Fibroblast of lung (primary cell): Measurements from ENCODE around the gene SMIM24. TPM values are rescaled to one million over a fixed set of nuclear protein-coding genes. Genes with fewer than 3 reads are reported as not detected.

Experiments used
- DNase-seq, 2 donors: peaks; one replicate each; pipeline versions ENCODE4 v3.0.0 to v3.0.0-alpha.2; 2010; ENCODE audit warnings: low read depth in 2 of 2
- H2AFZ ChIP-seq: 2 replicates; pipeline ENCODE4 v1.5.1; 2012; ENCODE audit warnings: low read length, control low read depth, inconsistent platforms
- H3K27ac ChIP-seq: 2 replicates; pipeline ENCODE4 v1.5.1; 2011; ENCODE audit warnings: low read length, control low read depth; ENCODE audit not compliant: insufficient read depth
- H3K27me3 ChIP-seq: 2 replicates; pipeline ENCODE4 v1.5.1; 2011; ENCODE audit warnings: mild to moderate bottlenecking, low read length; ENCODE audit not compliant: control insufficient read depth, insufficient read depth
- H3K36me3 ChIP-seq: 2 replicates; pipeline ENCODE4 v1.5.1; 2011; ENCODE audit warnings: low read length; ENCODE audit not compliant: control insufficient read depth, insufficient read depth
- H3K4me1 ChIP-seq: 2 replicates; pipeline ENCODE4 v1.5.1; 2011; ENCODE audit warnings: low read length; ENCODE audit not compliant: control insufficient read depth, insufficient read depth; ENCODE audit errors: extremely low read depth
- H3K4me2 ChIP-seq: 2 replicates; pipeline ENCODE4 v1.5.1; 2011; ENCODE audit warnings: low read length, control low read depth; ENCODE audit not compliant: insufficient read depth; ENCODE audit errors: extremely low read depth
- H3K4me3 ChIP-seq, 4 experiments: fragments of 200-600 bp in 1 of 4; sonication (generic) in 1 of 4; replicated peaks in 1 of 4; 2 replicates each; pipeline ENCODE4 v1.5.1; 2011 to 2016; ENCODE audit warnings: low read length in 4 of 4, low read depth in 3 of 4, mild to moderate bottlenecking in 3 of 4, control low read depth in 2 of 4, inconsistent platforms in 1 of 4, mixed read lengths in 1 of 4; ENCODE audit not compliant: insufficient read depth in 1 of 4; ENCODE audit errors: control extremely low read depth in 1 of 4
- H3K79me2 ChIP-seq: 2 replicates; pipeline ENCODE4 v1.5.1; 2012; ENCODE audit warnings: mild to moderate bottlenecking, low read length, inconsistent platforms; ENCODE audit not compliant: control insufficient read depth, insufficient read depth
- H3K9ac ChIP-seq: 2 replicates; pipeline ENCODE4 v1.5.1; 2011; ENCODE audit warnings: mild to moderate bottlenecking, low read length, control low read depth; ENCODE audit not compliant: insufficient read depth
- H3K9me3 ChIP-seq: 2 replicates; pipeline ENCODE4 v1.5.1; 2012; ENCODE audit warnings: low read depth, low read length; ENCODE audit not compliant: control insufficient read depth, insufficient read depth
- H4K20me1 ChIP-seq: 2 replicates; pipeline ENCODE4 v1.5.1; 2011; ENCODE audit warnings: low read length; ENCODE audit not compliant: control insufficient read depth, insufficient read depth; ENCODE audit errors: extremely low read depth
- CTCF ChIP-seq, 2 donors: IDR thresholded peaks in 1 of 2; conservative IDR thresholded peaks in 1 of 2; 1 replicate in 1 of 2; 2 replicates in 1 of 2; pipeline ENCODE4 v1.5.1; 2011 to 2012; ENCODE audit warnings: low read length in 2 of 2, control low read depth in 1 of 2, inconsistent platforms in 1 of 2, low read depth in 1 of 2, mild to moderate bottlenecking in 1 of 2
- EZH2 ChIP-seq: IDR thresholded peaks from 2 replicates; pipeline ENCODE4 v1.5.1; 2012; ENCODE audit warnings: low read length, control low read depth, mild to moderate bottlenecking; ENCODE audit errors: missing control alignments
- polyA plus RNA-seq, 2 donors: library from polyadenylated mRNA; depleted of rRNA in 1 of 2; stranded (reverse) in 1 of 2; unstranded in 1 of 2; fragments of >200 nt; gene quantifications; 2 replicates each; pipeline ENCODE4 v1.2.1, GENCODE V29; 2011 to 2012; ENCODE audit warnings: missing spikeins in 1 of 2
- total RNA-seq: library from RNA; depleted of rRNA; stranded (reverse); fragments of >200 nt; gene quantifications from 2 replicates; pipeline ENCODE4 v1.2.1, GENCODE V29; 2014

Gene SMIM24
- total and polyA plus RNA-seq, 2 donors (not counting 1 experiment from before 2014, with no cell fraction given): not detected

GRCh38 chr19:3441986-3442329 is 38.4 kb downstream of the SMIM24 start:
- Histone ChIP-seq H3K9me3 (no peaks in the 10 kb centered on the region), H3K4me3 (no peak overlapping the region), H3K4me2 (no peak overlapping the region), H2AFZ (no peak overlapping the region), H3K4me1 (peaks cover 7% of the 10 kb centered on the region), H3K9ac (no peak overlapping the region), H4K20me1 (no peaks in the 10 kb centered on the region), H3K27ac (no peak overlapping the region), H3K36me3 (peaks cover 24% of the 10 kb centered on the region), H3K27me3 (no peaks in the 10 kb centered on the region), H3K79me2 (peaks cover 35% of the 10 kb centered on the region)
- no peak for DNase-seq
- TF ChIP-seq EZH2: no peak
- TF ChIP-seq CTCF (conservative IDR thresholded peaks at IDR 0.05 in 1 of 2, IDR thresholded peaks at IDR 0.05 in 1 of 2; ENCODE audit: low read depth in 1 of 2, low read length in 2 of 2): no peak

- Histone ChIP-seq H2AFZ (no peak overlapping the region), H3K27ac (no peak overlapping the region), H3K36me3 (peaks cover 27% of the 10 kb centered on the region), H3K4me3 (no peak overlapping the region), H3K9ac (no peak overlapping the region), H3K4me2 (no peak overlapping the region), H3K27me3 (no peaks in the 10 kb centered on the region), H3K4me1 (peaks cover 7% of the 10 kb centered on the region), H3K79me2 (peaks cover 37% of the 10 kb centered on the region), H3K9me3 (no peaks in the 10 kb centered on the region), H4K20me1 (no peaks in the 10 kb centered on the region)
- no peak for TF ChIP-seq CTCF (conservative IDR thresholded peaks at IDR 0.05 in 1 of 2, IDR thresholded peaks at IDR 0.05 in 1 of 2; ENCODE audit: low read depth in 1 of 2, low read length in 2 of 2)
- no peak for TF ChIP-seq EZH2
- DNase-seq: no peak
Measured at GRCh38 chr19:3441089-3441985, 39.0 kb downstream of the SMIM24 start.

- Histone ChIP-seq H3K36me3 (peaks cover 20% of the 10 kb centered on the region), H3K79me2 (peaks cover 30% of the 10 kb centered on the region)
Measured at GRCh38 chr19:3440082-3440481, 40.2 kb downstream of the SMIM24 start.

More at GRCh38 chr19:3440082-3440481, 40.2 kb downstream of the SMIM24 start:
- peaks cover 10% of the 10 kb centered on the region for H3K4me1 ChIP-seq
- no peak overlapping the region for H2AFZ ChIP-seq
- H3K4me3 ChIP-seq: no peak overlapping the region
- no peak overlapping the region for H3K4me2 ChIP-seq
- H3K27ac ChIP-seq: no peak overlapping the region
- DNase-seq: no peak
- H3K27me3 ChIP-seq: no peaks in the 10 kb centered on the region
- no peaks in the 10 kb centered on the region for H4K20me1 ChIP-seq
- no peaks in the 10 kb centered on the region for H3K9me3 ChIP-seq
- TF ChIP-seq EZH2: no peak
- TF ChIP-seq CTCF (conservative IDR thresholded peaks at IDR 0.05 in 1 of 2, IDR thresholded peaks at IDR 0.05 in 1 of 2; ENCODE audit: low read depth in 1 of 2, low read length in 2 of 2): peak; percentile 20 to 34
- H3K9ac ChIP-seq: no peak overlapping the region
